Measurements from ENCODE around the gene PRKCD.
A peak's percentile ranks its signal among the peaks of the same experiment; 100 is the strongest.

Gene PRKCD

DNA sequence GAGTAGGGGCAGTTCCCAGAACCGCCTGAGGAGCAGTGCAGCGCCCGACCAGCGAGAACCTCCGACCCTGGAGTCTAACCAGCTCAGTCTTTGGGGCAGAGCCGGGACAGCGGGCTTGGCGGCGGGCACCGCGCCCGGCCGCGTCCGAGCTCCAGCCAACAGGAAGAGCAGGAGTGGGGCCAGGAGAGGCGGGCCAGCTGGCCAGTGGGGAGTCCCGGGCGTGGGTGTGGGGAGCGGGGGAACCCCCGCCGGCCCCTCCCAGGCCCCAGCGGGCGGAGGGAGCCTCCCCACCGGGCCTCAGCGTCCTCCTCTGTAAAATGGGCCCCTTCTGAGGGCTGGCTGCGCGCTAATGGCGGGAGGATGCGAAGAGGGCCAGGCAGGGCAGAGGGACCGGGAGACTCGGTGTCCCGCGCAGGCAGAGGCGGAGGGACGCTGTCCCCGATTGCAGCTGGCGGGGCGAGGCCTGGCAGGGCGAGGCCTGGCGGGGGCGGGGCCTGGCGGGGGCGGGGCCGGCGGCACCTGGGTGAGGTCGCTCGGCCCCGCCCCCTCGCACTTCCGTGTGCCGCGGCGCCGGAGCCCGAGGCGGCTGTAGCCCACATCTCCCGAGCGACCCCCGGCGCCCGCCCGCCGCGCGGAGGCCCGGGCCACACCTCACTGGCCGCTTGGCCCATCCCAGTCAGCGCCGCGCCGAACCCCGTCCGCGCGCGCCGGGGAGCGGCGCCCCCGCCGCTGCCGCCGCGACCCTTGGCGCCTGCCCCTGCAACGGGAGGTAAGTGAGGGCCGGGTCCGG, at the start of gene PRKCD:
TSS of gene PRKCD (plus strand) at position 550 of the 790 bp plus-strand sequence. CDS start 17,214 bp downstream, outside the sequence.
- peak; percentile 71 to 81 for DNase-seq (ENCODE audit: low read depth in 2 of 2)

DNA sequence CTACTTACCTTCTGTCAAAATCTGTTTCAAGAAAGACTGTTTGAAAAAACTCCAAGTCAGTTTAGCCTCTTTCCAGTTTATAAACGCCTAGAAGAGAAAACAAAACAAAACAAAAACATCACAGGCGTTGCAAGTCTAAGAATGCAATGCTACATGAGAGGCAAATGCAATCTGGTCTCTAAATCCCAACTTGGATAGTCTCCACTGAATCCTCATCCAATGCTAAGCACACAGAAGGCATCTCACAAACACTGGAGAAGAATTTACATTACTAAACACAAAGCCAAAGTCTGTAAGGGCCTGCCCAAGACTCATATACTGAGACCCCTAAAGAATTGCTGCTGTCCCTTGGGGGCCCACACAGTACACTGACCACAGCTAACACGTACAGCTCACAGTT, 49.2 kb upstream of the PRKCD start:
- DNase-seq (ENCODE audit: low read depth in 2 of 2), result no peak

DNA sequence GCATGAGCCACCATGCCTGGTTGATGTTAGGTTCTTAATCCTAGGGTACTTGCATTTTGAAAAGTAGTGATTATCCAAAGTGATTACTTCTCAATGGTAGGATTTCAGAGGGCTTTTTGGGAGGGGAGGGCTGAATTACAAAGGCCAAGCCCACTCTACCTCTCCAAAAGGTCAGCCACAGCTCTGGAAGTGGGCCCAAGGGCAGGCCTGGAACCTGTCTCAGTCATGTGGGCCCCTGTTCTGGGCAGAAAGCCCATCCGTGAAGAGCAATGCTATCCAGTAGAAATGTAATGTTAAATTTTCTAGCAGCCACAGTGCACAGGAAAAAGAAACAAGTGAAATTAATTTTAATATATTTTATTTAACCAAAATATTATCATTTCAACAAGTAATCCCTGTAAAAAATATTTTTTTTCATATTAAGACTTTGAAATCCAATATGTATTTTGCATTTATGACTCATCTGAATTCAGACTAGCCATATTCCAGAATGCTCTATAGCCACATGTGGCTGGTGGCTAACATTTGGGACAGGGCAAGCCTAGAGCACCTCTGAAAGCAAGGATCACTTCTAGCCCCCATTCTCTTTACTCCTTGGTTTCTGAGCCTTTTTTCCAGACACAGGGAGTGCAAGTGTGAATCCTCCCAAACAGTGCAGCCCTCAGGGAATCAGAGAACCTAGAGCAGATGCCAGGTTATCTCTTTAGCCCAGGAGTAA, 47.6 kb upstream of the PRKCD start:
- no peak for DNase-seq (ENCODE audit: low read depth in 2 of 2)

DNA sequence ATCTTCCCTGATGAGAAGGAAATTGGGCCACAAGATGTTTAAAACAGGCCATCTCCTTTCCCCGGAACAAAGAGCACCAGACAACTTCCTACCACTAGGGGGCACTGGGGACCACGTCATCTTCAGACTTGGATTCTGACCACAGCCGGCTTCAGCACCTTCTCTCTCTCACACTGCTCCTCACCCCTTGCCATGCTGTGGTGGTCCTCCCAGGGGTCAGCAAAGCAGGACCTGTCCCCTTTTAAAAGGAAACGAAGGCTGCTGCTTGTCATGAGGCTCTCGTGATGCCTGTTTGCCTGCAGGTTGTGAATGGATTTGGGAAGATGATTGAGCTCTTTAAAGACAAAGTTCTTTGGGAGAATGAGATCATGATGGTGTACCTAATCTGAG, 47.0 kb upstream of the PRKCD start:
- DNase-seq (ENCODE audit: low read depth in 2 of 2), result peak; percentile 74 to 75

DNA sequence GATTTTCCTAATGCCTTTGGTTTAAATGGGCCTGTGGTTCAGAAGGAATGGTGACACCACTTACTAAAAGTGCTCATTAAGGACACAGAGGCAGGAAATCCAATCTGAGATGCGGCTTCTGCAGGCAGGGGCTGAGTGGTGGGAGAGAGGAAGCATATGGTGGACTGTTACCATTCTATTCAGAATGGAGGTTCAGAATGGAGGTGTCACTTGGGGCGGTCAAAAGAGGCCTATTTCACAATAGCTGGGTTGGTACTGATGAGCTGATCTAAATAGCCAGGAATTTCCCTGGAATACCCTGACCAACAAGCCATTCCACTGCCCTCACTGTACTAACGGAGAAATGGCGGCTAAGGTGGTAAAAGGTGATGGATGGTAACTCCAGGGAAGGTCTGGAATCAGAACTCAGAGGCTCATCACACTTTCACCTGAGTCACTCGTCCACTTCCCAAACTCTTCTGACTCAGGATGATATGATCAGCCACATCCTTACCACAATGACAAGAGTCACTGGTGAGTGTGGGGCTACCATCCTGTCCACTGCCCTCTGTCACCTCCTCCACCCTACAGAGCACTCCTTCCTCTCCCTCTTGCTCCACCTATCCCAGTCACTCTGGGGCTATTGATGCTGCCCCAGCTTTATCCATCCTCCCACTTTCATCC, 46.5 kb upstream of the PRKCD start:
- no peak for DNase-seq (ENCODE audit: low read depth in 2 of 2)

DNA sequence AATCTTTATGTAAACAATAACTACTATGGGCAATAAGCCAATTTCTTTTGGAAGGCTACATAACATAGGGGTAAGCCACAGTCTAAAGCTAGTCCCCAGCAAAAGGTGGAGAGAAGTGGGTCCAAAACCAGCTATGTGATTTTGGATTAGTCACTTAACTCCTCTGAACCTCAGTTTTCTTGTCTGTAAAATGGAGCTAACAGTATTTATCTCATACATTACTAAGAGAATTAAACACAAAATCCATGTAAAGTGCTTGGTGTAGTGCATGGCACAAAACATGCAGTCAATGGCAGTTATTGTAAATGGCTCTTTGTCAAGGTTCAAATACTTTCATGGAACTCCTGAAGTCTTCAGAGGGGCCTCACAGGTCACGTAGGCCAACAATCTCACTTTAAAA, 44.1 kb upstream of the PRKCD start:
- DNase-seq (ENCODE audit: low read depth in 2 of 2), result no peak

DNA sequence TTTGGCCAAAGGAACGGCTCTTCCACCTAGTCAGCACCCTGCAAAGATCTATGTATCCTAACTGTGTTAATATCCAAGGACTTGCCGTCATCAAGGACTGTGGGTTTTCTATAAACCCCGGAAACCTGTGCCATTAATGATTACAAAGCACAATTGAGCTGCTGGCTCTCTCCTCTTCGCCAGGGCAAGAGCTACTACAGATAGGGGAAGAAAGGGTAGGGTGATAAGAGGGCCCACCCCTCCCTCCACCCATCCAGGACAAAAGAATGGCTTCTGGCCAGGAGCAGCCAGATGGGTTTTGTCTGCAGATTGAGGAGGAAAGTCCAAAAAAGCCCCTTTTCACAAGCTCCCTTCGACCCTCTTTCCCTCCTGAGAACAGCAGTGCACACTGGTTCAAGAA, 40.7 kb upstream of the PRKCD start:
- no peak for DNase-seq (ENCODE audit: low read depth in 2 of 2)

DNA sequence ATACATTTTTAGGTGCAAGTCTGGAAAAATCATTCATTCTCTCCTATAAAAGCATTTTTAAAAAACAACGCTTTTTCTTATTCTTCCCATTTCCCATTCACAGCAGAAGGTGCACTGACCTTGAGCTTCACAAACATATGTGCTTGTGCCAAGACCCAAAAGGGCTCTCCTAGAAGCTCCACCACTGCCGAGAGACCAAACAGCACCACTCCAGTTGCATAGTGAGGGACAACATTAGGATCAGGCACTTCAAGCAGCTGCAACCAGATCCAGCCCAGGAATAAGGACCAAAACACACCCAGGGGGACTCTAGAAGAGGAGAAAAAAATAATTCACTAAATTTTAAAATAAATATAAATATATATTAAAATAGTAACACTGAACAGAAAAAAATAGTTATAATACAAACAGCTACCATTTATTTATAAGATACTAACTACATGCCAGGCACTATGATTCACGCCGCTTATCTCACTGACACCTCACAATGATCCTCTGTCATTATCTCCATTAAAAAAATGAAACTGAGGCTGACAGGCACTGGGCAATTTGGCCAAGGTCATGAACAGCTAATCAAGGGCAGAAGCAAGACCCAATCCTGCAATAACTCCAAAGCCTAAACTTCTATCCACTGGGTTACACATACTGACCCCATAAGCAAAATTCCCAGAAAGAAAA, 38.6 kb upstream of the PRKCD start:
- DNase-seq (ENCODE audit: low read depth in 2 of 2), result no peak

DNA sequence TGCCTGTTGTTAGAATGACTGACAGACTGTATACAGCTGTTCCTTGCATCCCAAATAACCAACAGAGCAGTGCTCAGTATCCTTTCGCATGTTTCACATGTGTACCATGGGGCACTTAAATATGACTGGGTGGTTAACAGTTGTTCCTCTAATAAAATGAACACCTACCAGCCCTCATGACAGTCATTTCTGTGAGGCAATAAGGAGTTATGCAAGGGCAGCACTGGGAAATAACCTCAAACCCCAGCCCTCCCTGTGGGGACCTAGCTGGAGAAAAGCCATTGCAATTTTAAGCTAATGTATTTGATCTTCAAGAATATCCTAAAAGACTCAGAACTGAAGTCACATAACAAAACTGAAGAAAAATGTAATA, 38.1 kb upstream of the PRKCD start:
- DNase-seq (ENCODE audit: low read depth in 2 of 2), result no peak

DNA sequence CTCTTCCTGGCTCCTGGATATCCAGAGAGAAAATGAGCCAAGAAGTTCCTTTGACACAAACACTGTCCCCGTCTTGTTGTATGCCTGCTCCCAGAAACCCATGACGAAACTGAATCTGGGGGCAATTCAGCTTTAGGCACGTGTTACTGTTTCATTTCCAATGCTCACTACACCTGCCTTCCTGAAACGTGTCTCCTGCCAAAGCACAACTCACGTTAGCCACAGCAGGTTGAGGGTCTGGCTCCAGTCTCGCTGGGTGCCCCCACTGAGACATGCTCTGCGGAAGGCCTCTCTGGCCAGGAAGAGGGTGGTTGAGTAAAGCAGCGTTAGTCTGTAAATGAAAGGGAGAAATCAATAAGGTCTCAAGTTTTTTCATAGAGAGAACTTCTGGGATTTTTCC, 37.5 kb upstream of the PRKCD start:
- no peak for DNase-seq (ENCODE audit: low read depth in 2 of 2)

DNA sequence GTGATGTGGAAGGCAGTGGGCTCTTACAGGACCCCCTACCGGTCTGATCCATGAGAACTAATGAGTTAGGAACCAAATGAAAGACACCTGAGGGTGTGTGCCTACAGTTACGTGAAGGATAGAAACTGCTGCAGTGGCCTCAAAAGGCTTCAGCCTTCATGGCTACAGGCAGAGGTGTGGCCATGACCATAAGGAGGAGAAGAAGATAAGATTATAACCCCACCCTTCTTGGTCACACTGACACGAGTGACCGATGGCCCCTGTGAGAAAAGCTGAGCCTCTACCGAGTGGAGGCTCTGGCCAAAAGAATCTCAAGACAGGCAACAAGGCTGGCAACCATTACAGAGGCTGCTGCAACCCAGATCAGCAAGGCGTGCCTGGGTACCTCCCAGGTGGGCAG, 37.1 kb upstream of the PRKCD start:
- no peak for DNase-seq (ENCODE audit: low read depth in 2 of 2)

DNA sequence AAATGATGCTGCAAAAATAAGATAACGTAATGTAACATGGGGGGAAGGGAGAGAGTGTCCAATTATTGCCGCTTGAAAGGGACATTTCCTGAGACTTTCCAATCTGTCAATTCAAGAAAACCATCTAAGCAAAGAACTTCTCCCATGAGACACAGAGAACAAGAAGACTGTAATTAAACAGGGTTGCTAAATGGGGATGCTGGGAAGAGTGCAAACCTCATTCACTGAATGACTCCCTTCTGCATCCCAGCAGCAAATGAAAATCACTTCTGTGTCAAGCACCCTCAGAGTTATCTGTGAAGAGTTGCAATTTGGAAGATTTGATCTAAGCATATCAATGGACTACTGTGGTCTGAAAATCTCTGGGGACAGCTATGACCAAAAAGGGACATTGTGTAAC, 34.4 kb upstream of the PRKCD start:
- DNase-seq (ENCODE audit: low read depth in 2 of 2), result no peak

DNA sequence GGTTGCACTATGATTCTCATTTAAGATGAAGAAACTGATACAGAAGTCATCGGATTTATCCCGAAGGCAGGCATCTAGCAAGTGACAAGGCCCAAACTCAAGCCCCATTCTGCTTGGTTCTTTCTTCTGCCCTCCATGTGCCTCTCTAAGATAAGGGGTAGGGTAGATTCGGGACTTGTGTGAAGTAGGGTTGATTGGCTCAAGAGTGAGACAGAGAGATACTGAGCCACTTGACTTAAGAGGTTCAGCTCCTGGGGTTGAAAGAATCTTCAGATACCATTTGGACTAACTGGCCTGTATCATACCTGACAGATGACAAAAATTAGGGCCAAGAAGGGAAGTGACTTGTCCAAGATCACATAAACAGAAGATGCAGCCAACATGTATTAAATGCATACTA, 31.7 kb upstream of the PRKCD start:
- no peak for DNase-seq (ENCODE audit: low read depth in 2 of 2)

DNA sequence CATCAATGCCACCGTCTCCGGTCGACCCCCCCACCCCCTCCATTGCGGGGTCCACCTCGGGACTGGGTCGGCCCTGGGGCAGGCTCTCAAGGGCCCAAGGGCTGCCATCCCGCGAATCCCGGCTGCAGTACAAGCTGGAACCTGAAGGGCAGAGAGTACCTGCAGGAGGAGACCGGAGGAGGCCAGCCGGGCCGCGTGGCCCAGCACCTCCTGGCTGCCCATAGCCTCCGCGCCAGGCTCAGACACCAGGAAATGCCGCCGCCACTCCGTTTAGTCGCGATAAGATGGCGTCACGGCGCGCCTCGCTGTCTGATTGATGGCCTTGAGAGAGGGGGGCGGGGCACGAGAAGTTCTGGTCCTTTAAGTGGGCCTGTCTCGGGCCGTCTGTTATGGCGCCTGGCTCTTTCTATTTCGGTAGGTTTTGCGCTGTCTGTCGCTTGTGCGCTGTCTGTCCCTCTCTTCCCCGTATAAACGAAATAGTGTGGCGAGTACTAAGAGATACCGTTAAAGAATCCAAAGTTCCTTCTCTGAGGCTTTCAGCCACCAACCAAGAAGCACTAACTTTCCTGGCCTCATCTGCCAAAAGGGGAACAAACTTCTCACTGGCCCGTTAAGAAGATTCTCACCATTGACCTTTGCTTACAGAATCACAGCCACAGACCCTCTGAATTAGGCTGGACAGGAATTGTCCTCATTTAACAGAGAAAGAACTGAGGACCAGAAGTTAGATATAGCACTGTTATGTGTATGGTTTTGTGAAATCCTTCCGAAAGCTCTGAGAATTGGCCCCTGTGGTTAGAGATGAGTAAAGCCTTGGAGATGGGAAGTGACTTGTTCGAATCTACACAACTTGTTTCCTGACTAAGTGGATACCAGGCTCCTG, 30.6 kb upstream of the PRKCD start, which contains the start of gene RFT1:
TSS of gene RFT1 (minus strand) at position 257 of the 883 bp plus-strand sequence. CDS start at position 222, 35 bp downstream.
- DNase-seq (ENCODE audit: low read depth in 2 of 2), result peak; percentile 98

DNA sequence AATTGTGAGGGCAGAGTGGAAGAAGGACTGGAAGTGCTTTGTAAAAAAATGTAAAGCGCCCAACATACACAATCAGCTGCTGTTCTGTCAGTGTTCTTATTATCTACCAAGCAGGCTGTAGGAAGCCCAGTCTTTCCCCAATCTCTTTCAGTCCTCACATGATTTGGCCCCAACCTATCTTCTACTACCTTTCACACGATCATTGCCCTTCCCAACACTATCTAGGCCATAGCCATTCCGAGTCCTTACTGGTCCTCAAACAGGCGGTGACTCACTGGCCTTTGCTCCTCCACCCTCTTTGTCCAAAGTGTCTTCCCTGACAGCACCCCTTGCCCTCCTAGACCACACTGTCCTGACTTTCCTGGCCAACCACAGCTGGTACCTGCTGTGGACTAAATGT, 29.9 kb upstream of the PRKCD start:
- DNase-seq (ENCODE audit: low read depth in 2 of 2), result no peak

DNA sequence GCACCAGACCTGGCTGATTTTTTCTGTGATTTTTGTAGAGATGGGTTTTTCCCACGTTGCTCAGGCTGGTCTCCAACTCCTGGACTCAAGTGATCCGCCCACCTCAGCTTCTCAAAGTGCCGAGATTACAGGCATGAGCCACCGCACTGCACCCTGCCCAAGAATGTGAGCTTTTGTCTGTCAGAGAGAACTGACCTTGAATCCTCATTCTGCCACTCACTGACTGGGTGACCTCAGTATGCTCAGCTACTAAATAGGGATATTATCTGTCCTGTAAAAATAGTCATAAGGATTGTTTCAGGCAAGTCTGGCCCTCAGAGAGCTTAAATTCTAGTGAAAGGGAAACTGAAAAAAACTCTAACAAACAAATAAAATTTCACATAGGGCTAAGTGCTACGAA, 28.7 kb upstream of the PRKCD start:
- DNase-seq (ENCODE audit: low read depth in 2 of 2), result no peak

DNA sequence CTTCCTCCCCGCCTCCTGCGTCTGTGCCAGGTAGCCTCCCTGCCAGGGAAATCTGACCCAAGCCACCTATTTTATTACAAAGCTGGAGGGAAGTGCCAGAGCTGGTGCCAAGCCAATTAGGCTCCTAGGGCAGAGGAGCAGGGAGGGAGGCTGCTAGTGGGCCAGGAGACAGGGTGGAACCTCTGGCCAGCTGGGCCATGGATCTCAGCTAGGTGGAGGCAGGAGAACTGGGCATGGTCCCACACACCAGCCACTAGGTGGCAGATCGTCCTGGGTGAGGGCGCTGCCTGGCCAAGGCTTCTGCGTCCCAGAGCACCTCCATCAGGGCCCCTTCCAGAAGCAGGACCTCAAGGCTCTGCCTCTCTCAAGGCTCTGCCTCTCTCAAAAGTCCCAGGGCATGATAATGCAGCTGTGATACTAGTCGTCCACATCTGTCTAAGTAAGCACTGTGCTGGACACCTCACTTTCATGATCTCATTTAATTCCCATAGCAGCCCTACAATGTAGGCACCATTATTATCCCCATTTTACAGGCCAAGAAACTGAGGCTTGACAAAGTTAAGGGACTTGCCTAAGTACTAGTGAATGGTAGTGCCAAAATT, 26.3 kb upstream of the PRKCD start:
- peak; percentile 54 to 56 for DNase-seq (ENCODE audit: low read depth in 2 of 2)

DNA sequence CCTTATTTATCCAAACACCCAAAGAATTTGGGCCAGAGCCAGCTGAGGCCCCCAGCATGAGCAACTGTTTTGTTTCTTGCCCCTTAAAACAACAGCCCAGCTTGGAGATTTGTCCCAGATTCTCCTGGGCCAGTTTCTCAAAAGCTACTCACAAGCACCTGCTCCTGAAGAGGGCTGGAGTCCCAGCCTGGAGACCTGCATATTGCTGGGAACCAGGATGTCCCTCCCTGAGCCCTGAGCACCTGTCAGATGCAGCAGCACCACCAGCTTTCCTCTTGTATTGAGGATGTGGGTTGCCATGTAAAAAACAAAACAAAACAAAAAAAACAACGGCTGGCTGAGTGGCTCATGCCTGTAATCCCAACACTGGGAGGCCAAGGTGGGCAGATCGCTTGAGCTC, 23.8 kb upstream of the PRKCD start:
- DNase-seq (ENCODE audit: low read depth in 2 of 2), result no peak

DNA sequence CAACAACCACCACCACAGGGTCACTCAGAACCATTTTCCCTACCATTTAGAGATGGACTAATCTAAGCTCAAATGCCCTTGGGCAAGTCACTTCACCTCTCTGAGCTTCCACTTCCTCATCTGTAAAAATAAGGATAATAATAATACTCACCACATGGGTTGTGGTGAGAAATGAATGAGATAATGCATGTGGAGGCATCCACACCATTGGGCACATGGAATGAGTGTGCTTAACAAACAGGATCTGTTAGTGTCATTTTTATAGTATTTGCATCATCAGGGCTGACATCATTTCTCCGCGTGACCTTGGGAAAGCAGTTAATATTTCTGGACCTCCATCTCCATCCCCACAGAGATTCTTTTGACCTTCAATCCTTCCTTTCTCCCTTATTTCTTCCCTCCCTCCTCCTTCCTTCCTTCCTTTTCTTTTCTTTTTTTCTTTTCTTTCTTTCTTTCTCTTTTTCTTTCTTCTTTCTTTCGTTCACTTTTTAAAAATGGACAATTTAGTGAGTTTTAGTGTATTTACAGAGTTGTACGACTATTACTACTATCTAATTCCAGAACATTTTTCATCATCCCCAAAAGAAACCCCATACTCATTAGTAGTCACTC, 23.1 kb upstream of the PRKCD start:
- no peak for DNase-seq (ENCODE audit: low read depth in 2 of 2)
